Stimulated activated CD4-positive, alpha-beta T cell treated with anti-CD3 and anti-CD28 coated beads, Interleukin-1b, Interleukin-23, amount 100 ng/mL, for 4 hours (primary cell): ENCODE results near the gene CST6.

Experiments used
- DNase-seq, 2 donors: peaks; one replicate each; pipeline ENCODE4 v3.0.0-alpha.2; 2020; ENCODE audit warnings: low read depth in 2 of 2

The CST6 gene

GRCh38 chr11:66011785-66012303, at the start of gene CST6:
Gene CST6, plus strand, starts transcription at chr11:66012008. Its CDS starts 37 bp downstream, at chr11:66012045.
- DNase-seq: no peak

- no peak for DNase-seq
These were observed 49.7 kb upstream of the CST6 start for GRCh38 chr11:65962141-65962564.

DNA sequence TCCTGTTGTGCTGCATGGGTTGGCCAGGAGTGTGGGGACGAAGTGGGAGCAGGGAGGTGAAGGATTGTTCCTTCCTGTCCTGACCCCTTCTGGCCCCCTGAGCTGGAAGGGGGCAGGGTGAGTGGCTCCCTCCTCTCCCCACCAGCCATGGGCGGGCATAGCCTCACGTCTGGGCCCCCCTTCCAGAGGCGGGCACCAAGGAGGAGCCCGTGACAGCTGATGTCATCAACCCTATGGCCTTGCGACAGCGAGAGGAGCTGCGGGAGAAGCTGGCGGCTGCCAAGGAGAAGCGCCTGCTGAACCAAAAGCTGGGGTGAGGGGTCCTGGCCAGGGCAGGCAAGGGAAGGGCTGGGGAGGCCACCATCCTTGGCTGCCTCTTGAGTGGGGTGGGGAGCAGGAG, 46.9 kb upstream of the CST6 start:
- DNase-seq: no peak

- no peak for DNase-seq
These were observed 45.6 kb upstream of the CST6 start for GRCh38 chr11:65965986-65966762.

DNA sequence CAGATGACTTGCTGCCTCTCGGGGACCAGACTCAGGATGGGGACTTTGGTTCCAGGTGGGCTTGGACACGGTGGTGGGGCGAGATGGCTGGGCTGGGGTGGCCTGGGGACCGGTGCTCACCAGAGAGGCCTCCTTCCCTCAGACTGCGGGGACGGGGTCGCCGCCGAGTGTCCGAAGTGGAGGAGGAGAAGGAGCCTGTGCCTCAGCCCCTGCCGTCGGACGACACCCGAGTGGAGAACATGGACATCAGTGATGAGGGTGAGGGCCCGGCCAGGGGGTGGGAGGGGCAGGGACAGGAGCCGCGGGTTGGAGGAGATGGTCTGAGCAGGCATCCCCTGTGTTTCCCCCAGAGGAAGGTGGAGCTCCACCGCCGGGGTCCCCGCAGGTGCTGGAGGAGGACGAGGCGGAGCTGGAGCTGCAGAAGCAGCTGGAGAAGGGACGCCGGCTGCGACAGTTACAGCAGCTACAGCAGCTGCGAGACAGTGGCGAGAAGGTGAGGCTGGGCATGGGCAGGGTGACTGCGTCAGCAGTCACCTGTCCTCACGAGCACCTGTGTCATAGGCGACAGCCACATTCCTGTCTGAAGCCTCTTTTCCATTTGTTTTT, 44.4 kb upstream of the CST6 start:
- DNase-seq: no peak

DNA sequence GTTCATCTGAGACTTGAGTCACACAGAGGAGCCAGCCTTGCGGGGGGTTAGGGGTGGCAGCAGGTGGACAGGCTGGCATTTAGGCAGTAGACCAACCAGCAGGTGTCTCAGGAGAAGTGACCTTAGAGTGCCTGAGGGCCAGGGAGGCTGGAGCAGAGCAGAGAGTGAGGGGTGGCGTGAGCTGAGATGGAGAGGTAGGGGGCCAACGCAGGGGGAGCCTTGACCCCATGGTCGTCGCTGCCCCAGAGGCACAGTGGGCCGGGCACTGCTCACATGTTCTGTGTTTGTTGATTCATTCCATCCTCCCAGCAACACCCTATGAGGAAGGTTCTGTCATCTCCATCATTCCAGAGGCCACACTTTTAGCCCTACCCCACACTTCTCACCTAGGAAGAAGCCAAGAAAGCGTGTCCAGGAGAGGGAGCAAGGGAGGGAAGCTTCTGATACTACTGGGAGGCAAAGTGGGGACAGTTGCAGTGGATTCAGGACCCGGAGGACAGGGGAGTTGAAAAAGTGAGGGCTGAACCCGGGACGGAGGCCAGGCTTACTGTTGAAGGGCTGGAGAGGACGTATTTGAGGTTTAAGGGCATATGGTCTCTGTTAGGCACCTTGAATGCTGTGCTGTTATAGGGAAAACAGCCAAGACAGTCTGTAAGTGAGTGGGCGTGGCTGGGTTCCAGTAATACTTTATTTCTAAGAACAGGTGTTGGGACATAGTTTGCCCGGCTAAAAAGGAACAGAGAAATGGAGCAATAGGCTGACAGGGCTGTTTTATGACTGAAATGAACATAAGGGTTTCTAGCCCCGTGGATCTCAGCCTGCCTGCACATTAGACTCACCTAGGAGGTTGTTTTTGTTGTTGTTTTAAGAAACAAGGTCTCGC, 43.0 kb upstream of the CST6 start:
- DNase-seq: no peak

GRCh38 chr11:65972116-65972515, 39.7 kb upstream of the CST6 start:
- no peak for DNase-seq

DNA sequence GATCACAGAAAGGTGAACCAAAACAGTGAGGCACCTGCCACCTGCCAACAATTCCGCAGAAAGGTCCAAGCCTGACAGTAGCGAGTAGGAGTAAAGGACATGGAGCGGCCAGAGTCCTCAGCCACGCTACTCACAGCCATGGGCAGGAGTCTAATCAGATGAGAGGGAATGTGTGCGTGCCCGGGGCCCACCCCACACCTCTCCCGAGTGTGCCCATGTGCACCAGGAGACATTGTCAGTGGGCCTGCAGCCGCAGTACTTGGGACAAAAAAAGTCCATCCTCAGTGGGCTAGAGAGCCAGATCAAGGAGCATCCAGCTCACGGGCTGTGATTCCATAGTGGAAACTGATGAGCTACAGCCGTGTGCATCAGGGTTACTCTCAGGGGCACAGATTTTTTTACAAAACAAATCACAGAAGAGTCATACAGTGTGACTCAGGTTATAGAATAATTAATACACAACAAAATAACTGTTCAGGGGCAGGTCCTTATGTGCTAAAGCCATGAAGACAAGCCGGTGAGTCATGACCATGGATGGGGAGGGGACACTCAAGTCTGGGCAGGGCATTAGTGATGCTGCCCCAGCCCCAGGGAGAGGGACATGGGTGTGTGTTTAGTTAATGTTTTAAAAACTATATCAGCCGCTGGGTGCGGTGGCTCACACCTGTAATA, 38.2 kb upstream of the CST6 start:
- DNase-seq: no peak

DNA sequence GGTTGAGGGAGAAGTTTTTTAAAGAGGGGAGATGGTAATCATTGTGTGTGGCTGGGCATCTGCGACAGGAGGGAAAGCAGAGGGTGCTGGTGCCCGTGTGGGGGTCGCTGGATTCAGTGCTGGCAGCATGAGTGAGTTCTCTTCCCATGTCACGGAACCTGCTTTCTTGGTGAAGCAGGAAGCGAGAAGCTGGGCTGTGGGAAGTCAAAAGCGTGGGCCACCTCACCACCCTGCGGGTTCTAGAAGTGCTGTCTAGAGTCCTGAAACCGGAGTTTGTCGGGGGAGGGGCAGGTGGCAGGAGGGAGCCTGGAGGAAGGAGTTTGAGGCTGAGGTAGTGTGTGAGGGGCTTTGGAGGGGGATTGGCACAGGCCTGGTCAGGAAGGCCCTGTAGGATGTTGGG, 36.0 kb upstream of the CST6 start:
- DNase-seq: no peak

DNA sequence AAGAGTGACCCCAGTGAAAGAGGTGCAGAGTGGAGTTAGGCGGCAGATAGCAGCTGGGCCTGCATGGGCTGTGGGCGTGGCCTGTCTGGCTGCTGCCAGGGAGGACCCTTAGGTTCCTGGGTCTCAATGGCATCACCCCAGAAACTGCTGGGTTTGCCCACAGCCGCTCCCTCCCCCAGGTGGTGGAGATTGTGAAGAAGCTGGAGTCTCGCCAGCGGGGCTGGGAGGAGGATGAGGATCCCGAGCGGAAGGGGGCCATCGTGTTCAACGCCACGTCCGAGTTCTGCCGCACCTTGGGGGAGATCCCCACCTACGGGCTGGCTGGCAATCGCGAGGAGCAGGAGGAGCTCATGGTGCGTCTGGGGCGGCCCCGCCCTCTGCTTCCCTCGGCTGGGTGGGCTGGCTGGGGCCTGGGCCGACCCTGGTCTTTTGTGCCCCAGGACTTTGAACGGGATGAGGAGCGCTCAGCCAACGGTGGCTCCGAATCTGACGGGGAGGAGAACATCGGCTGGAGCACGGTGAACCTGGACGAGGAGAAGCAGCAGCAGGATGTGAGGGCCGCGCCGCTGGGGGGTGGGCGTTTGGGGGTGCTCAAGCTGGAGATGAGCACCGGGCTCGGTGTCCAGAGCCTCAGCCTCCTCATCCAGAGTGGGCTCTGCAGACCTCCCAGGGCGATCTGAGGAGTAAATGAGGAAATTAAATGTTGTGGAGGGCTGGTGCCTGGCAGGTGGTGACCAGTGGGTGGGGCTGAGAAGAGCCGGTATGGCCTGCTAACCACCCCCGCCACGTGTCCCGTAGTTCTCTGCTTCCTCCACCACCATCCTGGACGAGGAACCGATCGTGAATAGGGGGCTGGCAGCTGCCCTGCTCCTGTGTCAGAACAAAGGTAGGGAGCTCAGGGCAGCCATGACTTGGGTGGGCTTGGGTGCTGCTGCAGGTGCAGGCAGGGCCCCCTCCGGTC, 35.3 kb upstream of the CST6 start:
- DNase-seq: no peak

DNA sequence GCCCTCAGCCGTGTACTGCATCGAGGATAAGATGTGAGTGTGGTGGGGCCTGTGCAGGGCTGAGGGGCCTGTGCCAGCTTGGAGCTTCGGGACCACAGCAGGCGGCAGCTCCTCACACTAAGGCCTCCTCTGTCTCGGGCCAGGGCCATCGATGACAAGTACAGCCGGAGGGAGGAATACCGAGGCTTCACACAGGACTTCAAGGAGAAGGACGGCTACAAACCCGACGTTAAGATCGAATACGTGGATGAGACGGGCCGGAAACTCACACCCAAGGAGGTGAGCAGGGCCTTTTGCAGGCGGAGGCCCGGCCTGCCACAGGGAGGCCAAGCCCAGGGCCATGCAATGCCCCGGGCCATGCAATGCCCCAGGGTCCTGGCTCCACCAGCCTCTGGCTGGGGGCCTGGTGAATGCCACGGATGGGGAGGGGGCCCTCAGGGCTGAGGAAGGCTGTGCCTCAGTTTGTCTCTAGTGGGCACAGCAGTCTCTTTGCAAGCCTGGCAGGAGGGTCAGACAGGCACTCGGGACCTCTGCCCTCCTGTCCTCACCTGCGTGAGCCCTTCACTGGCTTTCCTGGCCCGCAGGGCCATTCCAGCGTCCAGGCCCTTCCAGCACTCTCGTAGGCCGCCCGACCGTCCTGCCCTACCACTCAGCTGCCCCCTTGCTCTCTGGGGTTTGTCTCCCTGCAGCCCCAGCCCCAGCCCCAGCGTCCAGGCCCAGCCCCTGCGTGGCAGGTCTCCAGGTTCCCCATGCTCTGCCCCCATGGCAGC, 34.0 kb upstream of the CST6 start:
- no peak for DNase-seq

DNA sequence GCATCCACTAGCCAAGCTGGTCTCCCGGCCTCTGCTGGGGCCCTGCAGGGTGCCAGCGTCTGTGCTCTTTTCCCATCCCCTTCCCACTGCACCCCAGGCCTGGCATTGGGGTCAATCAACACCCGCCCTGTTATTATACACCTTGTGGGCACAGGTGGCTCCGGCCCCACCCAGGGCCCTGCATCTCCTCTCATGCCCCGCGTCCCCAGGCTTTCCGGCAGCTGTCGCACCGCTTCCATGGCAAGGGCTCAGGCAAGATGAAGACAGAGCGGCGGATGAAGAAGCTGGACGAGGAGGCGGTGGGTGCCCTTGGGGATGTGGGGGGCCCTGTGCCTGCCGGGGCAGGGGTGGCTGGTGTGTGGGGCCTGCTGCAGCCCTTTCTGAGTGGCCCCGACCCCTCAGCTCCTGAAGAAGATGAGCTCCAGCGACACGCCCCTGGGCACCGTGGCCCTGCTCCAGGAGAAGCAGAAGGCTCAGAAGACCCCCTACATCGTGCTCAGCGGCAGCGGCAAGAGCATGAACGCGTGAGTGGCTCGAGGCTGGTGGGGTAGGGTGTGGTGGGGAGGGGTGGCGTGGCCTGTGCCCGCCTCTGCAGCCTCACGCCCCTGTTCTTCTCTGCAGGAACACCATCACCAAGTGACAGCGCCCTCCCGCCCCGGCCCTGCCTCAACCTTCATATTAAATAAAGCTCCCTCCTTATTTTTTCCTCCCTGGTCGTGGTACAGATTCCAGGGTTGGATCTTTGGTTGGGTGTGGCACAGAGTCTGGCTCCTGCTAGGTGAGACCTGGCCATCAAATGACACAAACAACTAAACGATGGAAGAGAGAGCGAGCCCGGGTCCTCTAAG, 33.2 kb upstream of the CST6 start:
- DNase-seq: no peak

GRCh38 chr11:65979261-65979759, 32.5 kb upstream of the CST6 start:
- no peak for DNase-seq

GRCh38 chr11:65981101-65981740, 30.6 kb upstream of the CST6 start:
- no peak for DNase-seq

GRCh38 chr11:65981972-65982823, 29.6 kb upstream of the CST6 start:
- DNase-seq: no peak

GRCh38 chr11:65982824-65983588, 28.8 kb upstream of the CST6 start:
- no peak for DNase-seq
